GM19452 (cell line): Measurements from ENCODE around the gene MIER2.

ENCODE experiments used
- ATAC-seq: cut with Tn5 transposase; IDR thresholded peaks from one replicate; pipeline ENCODE4 v1.9.1; 2021; ENCODE audit not compliant: unreplicated experiment

Gene MIER2

DNA sequence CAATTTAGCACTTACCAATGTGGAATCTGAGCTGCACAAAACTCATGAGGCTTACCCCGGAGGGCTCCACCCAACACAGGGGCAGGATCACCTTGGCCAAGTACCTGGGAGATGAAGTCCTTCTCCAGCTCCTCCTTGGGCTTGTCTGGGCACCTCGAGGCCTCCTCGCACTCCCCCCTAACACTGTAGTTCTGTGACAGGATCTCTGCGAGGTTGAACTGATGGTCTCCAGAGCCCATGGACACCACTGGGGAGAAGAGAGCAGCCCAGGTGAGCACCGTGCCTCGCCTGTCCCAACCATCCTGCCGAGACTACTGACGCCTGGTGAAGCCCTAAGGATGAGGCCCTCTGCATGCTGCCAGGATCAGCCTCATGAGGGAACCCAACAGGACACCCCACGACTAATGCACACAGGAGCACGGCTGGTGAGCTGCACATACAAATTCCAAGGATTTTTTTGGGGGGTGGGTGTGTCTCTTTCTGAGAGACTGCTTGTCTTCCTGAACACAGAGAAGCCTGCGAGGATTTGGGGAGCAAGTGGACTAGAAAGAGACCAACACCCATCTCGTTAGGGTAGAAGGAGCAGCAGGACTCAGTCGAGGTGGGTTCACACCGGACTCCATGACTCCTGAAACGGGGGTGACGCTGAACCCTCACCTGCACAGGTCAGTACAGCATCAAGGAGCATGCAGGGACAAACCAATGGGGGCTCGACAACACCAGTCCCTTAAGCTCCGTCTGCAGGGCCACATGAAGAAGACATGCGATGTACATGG is 10.1 kb downstream of the MIER2 start:
- no peak for ATAC-seq

DNA sequence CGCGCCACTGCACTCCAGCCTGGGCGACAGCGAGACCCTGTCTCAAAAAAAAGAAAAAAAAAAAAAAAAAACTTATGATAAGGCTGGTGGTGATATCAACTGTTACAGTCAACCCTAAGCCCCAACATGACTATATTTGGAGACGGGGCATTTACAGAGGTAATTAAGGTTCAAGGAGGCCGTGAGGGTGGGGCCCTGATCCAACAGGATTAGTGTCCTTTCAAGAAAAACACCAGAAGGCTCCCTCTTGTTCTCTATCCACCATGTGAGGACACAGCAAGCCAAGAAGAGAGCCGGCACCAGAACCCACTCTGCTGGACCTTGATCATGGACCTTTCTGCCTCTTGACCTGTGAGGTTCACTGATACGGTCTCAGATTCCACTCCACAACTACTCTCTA is 14.1 kb downstream of the MIER2 start:
- ATAC-seq = no peak

DNA sequence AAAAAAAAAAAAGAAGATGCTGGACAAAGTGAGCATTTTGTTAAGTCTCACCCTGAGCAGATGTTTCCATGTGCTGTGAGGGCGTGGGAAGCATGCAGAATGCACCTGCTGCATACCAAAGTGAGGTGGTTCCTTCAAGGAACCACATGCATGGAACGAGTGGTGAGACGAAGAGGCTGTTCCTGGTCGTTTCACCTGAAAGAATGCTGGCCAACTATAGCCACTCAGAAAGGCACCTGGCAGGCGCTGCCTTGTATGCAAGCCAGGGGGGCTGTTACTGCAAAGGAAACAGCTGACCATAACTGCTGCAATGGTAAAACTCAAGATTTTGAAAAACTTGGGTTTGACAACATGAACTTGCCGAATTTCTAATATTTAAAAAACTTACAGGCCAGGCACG is 14.7 kb downstream of the MIER2 start:
- no peak for ATAC-seq

DNA sequence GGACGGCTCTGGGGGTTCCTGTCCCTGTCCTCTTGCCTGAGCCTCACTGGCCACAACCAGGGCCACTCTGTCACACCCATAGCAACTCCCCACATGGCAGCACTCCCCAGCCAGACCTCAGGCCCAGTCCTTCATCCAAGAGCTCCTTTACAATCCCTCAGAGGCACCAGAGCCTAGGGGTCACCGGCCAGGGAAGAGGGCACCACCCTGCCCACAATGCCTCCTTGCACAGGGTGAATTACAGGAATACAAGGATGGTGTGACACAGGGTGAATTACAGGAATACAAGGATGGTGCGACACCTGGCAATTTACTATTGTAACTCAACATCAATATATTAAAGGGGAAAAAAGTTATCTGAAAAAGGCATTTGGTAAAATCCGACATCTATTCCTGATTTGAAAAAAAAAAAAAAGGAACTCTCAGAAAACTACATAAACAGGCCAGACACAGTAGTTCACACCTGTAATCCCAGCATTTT is 16.5 kb downstream of the MIER2 start:
- no peak for ATAC-seq

DNA sequence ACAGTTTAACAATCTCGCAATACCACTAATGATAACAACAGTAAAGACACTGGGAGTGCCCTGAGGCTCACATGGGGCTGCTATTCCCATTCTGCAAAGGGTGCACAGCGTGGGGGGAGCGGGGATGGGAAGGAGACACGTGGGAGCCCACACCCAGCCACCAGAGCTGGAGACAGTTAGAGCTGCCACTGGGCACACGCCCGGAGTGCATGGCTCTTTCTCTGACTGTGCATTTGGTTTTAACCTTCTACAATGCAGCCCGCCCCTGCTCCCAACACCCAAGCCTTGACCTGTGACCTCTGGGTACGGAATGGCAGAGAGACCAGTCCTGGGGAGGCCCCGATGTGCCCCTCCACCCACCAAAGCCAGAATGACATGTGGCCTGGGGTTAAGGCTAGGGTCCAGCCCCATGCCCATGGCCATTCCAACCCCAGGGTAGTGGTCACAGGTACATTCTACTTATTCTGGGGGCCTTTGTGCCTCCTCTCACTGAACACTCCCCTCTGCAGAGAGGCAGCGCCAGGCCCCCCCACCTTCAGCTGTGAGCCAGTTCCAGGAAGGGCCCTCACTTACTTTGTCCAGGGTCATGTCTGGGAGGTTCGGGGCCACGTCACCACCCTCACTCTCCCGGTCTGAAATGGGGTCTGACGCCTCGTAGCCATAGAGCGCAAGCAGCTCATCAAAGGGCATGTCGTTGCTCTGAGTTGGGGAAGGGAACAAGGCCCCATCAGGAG is 17.1 kb downstream of the MIER2 start:
- no peak for ATAC-seq

DNA sequence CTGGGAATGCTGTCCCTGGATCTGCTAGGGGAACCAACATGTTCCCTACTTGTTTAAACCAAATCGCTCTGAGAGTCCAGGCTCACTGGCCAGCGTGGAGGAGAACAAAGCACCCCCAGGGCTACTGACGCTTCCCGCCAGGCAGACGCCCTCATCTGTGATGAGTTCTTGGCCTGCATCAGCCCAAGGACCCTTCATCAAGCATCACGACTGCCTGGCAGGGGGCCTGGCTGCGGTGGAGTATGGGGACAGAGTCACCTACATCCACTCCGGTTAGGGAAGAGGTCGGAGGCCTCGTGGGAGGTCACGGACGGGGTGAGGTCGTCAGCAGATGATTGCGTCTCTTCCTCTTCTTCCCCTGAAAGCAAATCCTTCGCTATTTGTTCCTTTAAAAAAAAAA is 17.7 kb downstream of the MIER2 start:
- ATAC-seq = no peak

DNA sequence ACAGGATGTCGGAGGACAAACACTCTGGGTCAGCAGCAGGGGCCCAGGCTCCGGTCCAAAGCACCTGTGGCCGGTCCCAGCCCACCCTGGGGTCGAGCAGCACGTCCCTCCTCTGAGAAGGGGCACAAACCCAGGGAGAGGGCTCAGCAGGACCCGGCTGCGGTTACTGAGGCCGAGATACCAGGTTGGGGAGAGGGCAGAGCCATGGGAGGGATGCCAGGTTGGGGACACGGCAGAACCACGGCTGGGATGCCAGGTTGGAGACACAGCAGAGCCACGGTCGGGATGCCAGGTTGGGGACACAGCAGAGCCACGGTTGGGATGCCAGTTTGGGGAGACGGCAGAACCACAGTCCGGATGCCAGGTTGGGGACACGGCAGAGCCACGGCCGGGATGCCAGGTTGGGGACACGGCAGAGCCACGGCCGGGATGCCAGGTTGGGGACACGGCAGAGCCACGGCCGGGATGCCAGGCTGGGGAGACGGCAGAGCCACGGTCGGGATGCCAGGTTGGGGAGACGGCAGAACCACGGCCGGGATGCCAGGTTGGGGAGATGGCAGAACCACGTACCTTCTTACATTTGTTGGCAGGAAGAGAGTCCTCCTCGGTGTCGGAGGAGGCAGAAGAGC is 18.5 kb downstream of the MIER2 start:
- no peak for ATAC-seq

DNA sequence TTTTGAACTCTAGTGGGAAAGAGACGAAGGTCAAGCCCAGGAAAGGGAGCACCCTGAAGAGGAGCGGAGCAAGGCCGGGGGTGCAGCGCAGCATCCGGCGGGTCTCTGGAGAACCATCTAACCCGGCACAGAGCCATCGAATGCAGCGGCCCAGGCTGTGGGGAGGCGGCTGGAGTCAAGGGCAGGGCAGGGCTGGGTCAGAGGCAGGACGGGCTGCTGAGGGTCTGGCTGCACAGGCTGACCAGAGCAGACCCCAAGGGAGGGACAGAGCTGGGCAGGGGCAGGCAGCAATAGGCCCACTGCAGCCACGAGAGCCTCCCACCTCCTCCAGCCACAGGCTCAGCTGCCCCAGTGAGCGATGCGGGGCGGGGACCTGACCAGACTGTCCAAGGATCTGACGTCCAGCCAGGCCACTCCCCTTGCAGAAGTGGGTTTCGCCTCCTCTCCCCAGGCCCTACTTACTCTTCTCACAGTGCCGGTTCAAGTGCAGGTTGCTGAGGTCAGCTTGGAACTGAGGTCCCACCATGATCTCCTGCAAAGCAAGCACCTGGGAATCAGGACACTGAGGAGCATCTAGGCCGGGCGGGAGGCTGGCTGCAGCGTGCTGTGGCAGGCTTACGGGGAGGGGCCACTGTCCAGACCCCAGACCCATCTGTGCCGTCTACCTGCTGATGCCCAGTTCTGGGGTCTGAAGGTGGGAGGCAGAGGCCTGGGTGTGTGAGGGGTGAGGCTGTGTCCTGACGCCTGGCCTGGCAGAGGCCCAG is 19.2 kb downstream of the MIER2 start:
- ATAC-seq = no peak

DNA sequence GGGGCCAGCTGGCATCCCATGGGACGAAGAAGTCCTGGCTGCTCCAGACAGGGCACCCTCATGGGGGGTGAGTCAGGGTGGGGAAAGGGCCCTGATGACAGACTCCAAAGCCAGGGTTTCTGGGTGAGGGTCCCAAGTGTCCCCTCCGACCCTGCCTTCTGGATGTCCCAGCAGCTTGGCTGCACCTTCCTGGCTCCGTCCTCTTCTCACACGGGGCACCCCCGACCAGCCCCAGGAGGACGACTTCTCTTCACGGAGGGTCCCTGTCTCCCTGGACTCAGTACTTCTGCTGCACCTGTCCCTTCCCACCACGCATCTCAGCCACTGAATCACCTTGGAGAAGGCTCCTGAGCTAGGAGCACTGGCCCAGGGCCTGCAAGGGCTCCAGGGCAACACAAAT is 19.9 kb downstream of the MIER2 start:
- ATAC-seq = no peak

DNA sequence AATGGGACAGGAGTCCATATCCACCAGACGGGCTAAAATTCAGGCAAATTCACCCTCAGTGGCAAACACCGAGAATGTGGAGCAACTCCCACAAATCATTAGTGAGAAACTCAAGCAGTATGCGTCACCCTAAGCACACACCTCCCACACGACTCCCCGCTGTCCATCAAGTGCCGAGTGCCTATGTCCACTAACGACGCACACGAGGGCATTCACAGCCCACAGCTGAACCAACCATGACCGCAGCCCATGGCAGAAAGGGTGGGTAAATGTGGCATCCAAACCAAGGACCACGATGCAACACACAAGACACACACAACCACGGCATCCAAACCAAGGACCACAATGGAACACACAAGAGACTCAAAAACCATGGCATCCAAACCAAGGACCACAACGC is 22.0 kb downstream of the MIER2 start:
- no peak for ATAC-seq

DNA sequence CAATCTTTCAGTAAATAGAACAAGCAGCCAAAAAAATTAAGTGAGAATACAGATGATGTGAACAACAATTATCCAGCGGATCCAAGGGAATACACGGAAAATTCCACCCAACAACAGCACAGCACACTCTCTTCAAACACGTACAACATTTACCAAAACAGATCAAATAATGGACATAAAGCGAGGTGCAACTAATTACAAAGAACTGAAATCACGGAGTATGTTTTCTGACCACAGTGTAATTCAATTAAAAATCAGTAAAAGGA is 26.2 kb downstream of the MIER2 start:
- no peak for ATAC-seq

DNA sequence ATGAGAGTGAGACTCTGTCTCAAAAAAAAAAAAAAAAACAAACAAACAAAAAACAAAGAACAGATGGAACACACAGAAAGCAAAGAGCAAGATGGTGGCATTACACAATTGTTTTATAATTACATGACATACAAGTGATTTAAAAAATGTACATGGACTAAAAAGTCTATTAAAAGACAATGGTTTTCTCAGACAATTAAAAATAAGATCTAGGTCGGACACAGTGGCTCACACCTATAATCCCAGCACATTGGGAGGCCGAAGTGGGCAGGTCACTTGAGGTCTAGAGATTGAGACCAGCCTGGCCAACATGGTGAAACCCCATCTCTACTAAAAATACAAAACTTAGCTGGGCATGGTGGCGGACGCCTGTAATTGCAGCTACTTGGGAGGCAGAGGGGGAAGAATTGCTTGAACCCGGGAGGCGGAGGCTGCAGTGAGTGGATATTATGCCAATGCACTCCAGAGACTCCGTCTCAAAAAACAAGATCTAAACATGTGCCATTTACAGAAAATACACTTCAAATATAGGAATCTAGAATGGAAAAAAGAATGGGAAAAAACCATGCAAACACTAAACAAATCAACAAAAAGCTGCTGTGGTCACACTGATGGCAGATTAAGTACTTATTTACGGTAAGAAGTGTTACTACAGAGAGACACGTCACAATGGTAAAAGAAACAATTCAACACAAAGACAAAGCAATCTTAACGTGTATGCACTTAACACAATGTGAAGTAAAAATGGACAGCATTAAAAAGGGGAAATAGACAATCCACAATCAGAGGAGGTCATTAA is 26.7 kb downstream of the MIER2 start:
- no peak for ATAC-seq

DNA sequence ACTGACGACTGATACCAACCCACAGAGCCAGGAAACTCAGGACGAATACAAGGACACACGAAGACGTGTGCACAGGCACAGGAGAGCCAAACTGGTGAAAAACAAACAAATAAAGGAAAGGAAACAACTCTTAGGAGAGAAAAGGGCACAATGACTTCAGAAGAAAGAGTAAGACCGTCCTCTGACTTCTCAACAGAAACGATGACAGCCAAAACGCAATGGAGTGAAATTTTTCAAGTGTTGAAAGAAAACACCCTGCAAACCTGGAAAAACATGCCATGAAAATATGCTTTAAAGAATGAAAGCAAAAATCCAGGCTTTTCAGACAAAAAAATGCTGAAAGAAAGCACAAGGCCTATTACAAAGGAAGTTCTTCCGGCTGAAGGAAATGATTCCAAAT is 28.8 kb downstream of the MIER2 start:
- ATAC-seq = no peak

DNA sequence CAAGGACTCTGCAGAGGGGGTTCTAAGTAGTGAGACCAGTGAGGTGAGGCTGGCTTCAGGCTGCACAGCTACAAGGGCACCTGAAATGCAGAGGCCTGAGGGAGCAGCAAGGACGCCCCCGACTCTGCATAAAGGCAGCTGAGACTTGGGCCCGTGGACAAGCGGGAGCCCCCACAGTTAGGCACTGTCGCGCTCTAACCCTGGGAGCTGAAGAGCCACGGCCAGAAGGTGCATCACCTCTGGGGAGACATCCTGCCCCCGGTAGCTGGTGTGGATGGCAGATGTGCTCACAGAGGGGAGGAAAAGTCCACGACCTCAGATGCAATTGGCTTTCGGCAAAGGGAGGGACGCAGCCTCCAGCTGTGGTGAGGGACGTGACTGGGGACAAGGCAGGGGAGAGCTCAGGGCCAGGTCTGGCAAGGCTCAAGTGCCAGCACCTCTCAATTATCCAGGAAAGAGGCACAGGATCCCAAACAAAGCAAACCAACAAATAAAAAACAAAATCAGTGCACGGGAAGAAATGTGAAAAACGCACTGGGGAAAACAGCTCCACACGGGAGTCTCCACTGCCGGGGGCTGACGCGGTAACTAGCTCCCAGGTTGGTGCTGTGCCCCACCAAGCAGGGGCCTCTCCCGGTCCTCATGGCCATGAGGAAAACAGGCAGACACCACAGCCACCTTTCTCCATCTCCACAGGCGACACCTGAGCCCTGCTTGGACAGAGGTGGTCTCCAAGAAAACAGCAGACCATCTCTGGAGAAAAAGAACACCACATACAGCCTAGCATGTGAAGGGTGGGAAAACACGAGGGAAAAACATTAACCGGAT is 30.4 kb downstream of the MIER2 start:
- ATAC-seq = no peak

DNA sequence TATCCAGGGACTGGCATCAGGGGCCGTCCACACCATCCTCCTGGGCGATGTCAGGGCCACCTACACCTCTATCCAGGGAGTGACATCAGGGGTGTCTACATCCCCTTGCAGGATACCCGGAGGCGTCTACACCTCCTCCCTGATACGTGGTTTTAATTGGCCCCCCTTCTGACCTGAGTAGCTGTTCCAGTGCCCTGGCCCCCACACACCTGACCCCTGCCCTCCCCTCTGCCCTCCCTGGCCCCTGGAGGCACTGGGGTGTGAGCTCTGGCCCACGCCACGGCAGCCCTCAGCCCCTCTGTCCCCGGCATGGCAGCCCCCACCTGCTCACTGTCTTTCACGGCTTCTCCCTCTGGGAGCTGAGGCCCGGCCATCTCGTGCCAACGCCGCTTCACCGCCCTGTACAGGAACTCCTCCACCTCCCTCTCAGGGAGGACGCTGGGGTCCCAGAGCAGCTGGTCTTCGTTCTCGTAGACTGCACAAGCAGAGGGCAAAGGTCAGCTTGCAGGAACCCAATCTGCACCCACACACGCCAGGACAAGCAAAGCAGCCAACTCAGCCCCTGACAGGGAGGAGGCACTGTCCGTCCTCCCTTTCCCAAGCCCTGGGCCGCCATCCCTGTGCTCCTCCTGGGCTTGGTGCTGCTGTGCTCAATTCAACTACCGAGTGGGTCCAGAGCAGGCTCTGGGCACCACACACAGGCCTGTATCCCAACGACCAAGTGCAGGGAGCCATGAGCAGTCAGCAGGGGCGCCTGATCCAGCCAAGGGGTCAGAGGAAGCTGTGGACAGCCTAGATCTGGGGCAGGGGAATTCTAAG is 31.2 kb downstream of the MIER2 start:
- ATAC-seq = no peak

DNA sequence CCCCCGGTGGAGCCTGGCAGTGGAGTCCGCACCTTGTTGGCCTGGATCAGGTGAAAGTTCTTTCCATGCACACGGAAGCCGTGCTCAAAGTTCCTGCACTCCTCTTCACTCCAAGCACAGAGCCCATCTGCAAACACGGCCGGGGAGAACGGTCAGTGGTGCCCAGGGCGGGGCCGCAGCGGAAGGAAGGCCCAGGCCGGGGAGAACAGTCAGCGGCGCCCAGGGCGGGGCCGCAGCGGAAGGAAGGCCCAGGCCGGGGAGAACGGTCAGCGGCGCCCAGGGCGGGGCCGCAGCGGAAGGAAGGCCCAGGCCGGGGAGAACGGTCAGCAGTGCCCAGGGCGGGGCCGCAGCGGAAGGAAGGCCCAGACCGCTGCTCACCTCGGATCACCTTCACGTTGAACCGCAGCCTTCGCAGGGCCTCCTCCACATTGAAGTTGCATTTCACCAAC is 32.8 kb downstream of the MIER2 start:
- ATAC-seq = no peak

DNA sequence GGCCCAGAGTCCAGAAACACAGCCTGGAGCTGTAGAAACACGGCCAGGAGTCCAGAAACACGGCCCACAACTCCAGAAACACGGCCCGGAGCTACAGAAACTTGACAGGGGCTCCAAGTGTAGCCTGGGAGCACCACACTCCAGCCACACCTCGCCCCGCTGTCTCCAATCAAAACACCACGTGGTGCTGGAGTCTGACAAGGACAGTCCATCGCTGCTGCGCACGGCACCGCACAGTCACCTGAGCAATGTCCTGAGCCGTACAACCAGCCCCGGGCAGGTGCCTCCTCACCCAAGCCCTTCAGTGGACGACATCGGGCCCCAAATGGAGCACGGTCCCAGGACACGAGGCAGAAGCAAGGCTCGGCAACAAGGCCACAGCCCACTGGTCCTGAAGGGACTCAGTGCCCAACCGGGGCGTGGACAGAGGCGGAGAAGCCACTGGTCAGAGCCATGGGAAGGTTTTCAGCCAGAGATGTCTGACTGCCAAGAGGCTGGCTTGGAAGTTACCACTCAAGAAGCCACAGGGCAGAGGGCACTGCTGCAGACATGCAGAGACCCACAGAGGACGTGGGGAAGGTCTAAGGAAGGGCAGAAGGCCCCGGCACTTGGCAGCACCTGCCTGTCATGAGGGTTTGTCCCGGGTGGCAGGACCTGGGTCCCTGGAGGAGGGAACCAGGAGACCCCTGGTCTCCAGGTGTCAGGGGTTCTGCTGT is 33.7 kb downstream of the MIER2 start:
- no peak for ATAC-seq

DNA sequence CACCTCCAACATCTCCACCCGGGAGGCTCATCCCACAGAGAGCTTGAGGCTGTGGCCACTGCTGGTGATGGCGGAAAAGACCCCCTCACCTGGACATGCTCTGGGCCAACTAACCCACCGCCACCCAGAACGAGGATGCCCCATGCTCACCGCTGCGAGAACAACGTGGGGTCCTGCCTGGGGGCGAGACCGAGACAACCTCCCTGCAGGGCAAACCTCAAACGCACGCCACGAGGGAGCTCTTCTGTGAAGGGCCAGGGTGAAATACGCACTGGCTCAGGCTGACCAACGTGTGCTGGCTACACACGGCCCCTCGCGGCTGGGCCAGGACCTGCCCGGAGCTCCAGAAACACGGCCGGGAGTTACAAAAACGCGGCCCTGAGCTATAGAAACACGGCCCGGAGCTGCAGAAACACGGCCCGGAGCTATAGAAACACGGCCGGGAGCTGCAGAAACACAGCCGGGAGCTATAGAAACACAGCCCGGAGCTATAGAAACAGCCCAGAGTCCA is 34.4 kb downstream of the MIER2 start:
- ATAC-seq = no peak
